MCF 10A (cell line): Measurements from ENCODE around the gene CCDC74A. TPM values are rescaled to one million over a fixed set of nuclear protein-coding genes. Genes with fewer than 3 reads are reported as not detected.
"Not testable (repeated sequence)": the region's sequence is repeated elsewhere in the genome, so short reads cannot be mapped to it uniquely, and the experiment has no call there.

ENCODE experiments used
- BruUV-seq: library from RNA; stranded (reverse); fragments of 400-500 nt; replicated peaks from 2 replicates; lab custom pipeline; 2021; lab: Mats Ljungman, UMichigan
- CTCF ChIA-PET: fragments of 300-600 bp; sonication (Branson Sonifier 250); formaldehyde crosslinking; extraction: SDS; loops from one replicate; lab custom pipeline; 2021; ENCODE audit warnings: antibody characterized with exemption, inconsistent platforms; lab: Yijun Ruan, JAX
- POLR2A ChIA-PET: fragments of 300-600, 350-650 bp; sonication (Branson Sonifier 250); formaldehyde crosslinking; extraction: SDS; loops from one replicate; lab custom pipeline; 2020; ENCODE audit warnings: antibody characterized with exemption, inconsistent platforms; lab: Yijun Ruan, JAX
- DNase-seq: peaks from one replicate; pipeline ENCODE4 v3.0.0-alpha.2; 2018; ENCODE audit not compliant: unreplicated experiment
- H3K27ac Mint-ChIP-seq: one replicate; pipeline ENCODE4 v1.8.0; 2022; ENCODE audit warnings: mild to moderate bottlenecking, low read depth, mixed read lengths; ENCODE audit not compliant: unreplicated experiment
- H3K27me3 Mint-ChIP-seq: one replicate; pipeline ENCODE4 v1.8.0; 2022; ENCODE audit warnings: mixed read lengths; ENCODE audit not compliant: insufficient read depth, unreplicated experiment
- H3K36me3 Mint-ChIP-seq: one replicate; pipeline ENCODE4 v1.8.0; 2022; ENCODE audit warnings: mild to moderate bottlenecking, moderate library complexity, mixed read lengths; ENCODE audit not compliant: insufficient read depth, unreplicated experiment
- H3K4me1 Mint-ChIP-seq: one replicate; pipeline ENCODE4 v1.8.0; 2022; ENCODE audit warnings: mixed read lengths; ENCODE audit not compliant: insufficient read depth, unreplicated experiment
- H3K4me3 Mint-ChIP-seq: one replicate; pipeline ENCODE4 v1.8.0; 2022; ENCODE audit warnings: mild to moderate bottlenecking, moderate library complexity, mixed read lengths; ENCODE audit not compliant: unreplicated experiment
- H3K9me3 Mint-ChIP-seq: one replicate; pipeline ENCODE4 v1.8.0; 2022; ENCODE audit warnings: mixed read lengths; ENCODE audit not compliant: unreplicated experiment
- intact Hi-C: fragments of 100-400 bp; cut with micrococcal nuclease; formaldehyde crosslinking; loops from 2 replicates; pipeline ENCODE4 v1.14.1; 2022
- total RNA-seq: library from RNA; stranded (reverse); gene quantifications from 2 replicates; pipeline ENCODE4 v1.2.3, GENCODE V29; 2022
- TF ChIP-seq, protein P1 (sequence below): fragments of 200-600 bp; IDR thresholded peaks from one replicate; pipeline ENCODE4 v1.8.0; 2022; ENCODE audit warnings: antibody characterized with exemption, mild to moderate bottlenecking; ENCODE audit not compliant: unreplicated experiment

The CCDC74A gene
- total RNA-seq, 1 experiment from 2014 or later, result 1.1 TPM

GRCh38 chr2:131509615-131510014, 18.1 kb upstream of the CCDC74A start:
- ChIA-PET POLR2A (no interaction called here), CTCF (interaction anchor here (0.7 kb wide), 1 partner anchor 1329 kb away, joined by 4 read pairs; no protein-coding TSS in a partner anchor)
- Mint-ChIP-seq H3K36me3 (peaks cover 53% of the 10 kb centered on the region), H3K4me1 (no peaks in the 10 kb centered on the region), H3K9me3 (no peaks in the 10 kb centered on the region), H3K27ac (no peak overlapping the region), H3K4me3 (no peak overlapping the region), H3K27me3 (no peaks in the 10 kb centered on the region)
- BruUV-seq, result no TSS peak
- TF ChIP-seq, protein P1, sequence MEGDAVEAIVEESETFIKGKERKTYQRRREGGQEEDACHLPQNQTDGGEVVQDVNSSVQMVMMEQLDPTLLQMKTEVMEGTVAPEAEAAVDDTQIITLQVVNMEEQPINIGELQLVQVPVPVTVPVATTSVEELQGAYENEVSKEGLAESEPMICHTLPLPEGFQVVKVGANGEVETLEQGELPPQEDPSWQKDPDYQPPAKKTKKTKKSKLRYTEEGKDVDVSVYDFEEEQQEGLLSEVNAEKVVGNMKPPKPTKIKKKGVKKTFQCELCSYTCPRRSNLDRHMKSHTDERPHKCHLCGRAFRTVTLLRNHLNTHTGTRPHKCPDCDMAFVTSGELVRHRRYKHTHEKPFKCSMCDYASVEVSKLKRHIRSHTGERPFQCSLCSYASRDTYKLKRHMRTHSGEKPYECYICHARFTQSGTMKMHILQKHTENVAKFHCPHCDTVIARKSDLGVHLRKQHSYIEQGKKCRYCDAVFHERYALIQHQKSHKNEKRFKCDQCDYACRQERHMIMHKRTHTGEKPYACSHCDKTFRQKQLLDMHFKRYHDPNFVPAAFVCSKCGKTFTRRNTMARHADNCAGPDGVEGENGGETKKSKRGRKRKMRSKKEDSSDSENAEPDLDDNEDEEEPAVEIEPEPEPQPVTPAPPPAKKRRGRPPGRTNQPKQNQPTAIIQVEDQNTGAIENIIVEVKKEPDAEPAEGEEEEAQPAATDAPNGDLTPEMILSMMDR, result no peak
- intact Hi-C loops, result no loop called here
- no peak for DNase-seq

- intact Hi-C loops, H3K4me1 Mint-ChIP-seq, DNase-seq, CTCF ChIA-PET, BruUV-seq, H3K27ac Mint-ChIP-seq, H3K27me3 Mint-ChIP-seq, H3K9me3 Mint-ChIP-seq, POLR2A ChIA-PET, H3K4me3 Mint-ChIP-seq: not testable (repeated sequence)
- peaks cover 36% of the 10 kb centered on the region for H3K36me3 Mint-ChIP-seq
Measured at GRCh38 chr2:131511291-131511968, 16.3 kb upstream of the CCDC74A start.

- intact Hi-C loops, DNase-seq, BruUV-seq, H3K27ac Mint-ChIP-seq, H3K9me3 Mint-ChIP-seq, H3K27me3 Mint-ChIP-seq, CTCF ChIA-PET, H3K4me3 Mint-ChIP-seq, H3K4me1 Mint-ChIP-seq, POLR2A ChIA-PET: not testable (repeated sequence)
- peaks cover 30% of the 10 kb centered on the region for H3K36me3 Mint-ChIP-seq
Measured at GRCh38 chr2:131511969-131512870, 15.5 kb upstream of the CCDC74A start.

DNA sequence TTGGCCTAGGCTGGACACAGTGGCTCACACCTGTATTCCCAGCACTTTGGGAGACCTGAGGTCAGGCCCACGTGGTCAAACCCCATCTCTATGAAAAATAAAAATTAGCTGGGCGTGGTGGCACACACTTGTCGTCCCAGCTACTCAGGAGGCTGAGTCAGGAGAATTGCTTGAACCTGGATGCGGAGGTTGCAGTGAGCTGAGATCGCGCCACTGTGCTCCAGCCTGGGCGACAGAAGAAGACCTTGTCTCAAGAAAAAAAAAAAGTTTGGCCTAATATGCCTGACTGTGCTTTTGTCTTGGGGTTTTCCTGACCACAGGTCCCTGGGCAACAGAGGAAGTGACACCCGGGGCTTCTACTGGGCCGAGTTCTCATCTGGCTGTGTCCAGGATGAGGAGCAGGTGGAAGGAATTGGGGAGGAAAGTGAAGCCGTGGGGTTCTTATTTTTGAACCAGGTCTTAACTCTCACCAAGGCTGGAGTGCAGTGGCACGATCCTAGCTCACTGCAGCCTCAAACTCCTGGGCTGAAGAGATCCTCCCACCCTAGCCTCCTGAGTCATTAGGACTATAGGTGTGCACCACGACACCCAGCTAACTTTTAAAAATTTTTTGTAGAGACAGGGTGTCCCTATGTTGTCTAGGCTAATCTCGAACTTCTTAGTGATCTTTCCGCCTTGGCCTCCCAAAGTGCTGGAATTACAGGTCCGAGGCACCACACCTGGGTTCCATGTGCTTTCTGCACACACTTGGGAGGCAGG, 13.1 kb upstream of the CCDC74A start:
- H3K4me1 Mint-ChIP-seq, intact Hi-C loops, H3K4me3 Mint-ChIP-seq, POLR2A ChIA-PET, H3K27ac Mint-ChIP-seq, H3K27me3 Mint-ChIP-seq, BruUV-seq, CTCF ChIA-PET, H3K9me3 Mint-ChIP-seq, DNase-seq: not testable (repeated sequence)
- H3K36me3 Mint-ChIP-seq, result peaks cover 23% of the 10 kb centered on the region

DNA sequence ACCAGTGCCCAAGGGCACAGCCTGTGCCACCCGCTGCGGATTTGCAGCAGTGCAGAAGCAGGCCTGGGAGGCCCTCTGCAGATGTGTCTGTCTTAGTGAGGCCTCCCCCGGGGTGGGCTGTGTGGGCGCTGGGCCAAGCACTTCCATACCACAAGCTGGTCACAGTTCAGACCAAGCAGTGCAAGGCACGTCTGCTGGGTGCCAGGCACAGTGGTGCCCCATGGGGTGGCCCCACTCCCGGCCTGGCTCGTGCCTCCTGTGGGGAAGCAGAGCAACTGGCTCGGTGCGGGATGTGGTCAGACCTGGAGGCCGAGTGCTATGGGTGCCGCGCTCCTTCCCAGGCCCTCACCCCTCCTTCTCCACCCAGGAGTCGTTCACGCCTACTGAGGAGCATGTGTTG, 12.5 kb upstream of the CCDC74A start:
- peaks cover 20% of the 10 kb centered on the region for H3K36me3 Mint-ChIP-seq
- H3K9me3 Mint-ChIP-seq, POLR2A ChIA-PET, H3K4me1 Mint-ChIP-seq, H3K27me3 Mint-ChIP-seq, DNase-seq, H3K4me3 Mint-ChIP-seq, H3K27ac Mint-ChIP-seq, CTCF ChIA-PET, intact Hi-C loops, BruUV-seq: not testable (repeated sequence)
